Glutamatergic neuron (in vitro differentiated cells): Measurements from ENCODE around the gene C1RL. TPM values are rescaled to one million over a fixed set of nuclear protein-coding genes. Genes with fewer than 3 reads are reported as not detected.

Experiments used
- total RNA-seq: library from RNA; stranded (reverse); fragmentation: NEBNext Ultra II Directional; extraction: Animal tissue kit (Norgen Biotek cat#: 25700); gene quantifications from one replicate; pipeline ENCODE4 v1.2.1, GENCODE V29; 2021; ENCODE audit not compliant: unreplicated experiment

The C1RL gene
- total RNA-seq, 1 donor from 2014 or later = 12.8 TPM

Other genes starting within 250 kb of the C1RL start
- gene TPI1, start 241.7 kb downstream of the C1RL start, total RNA-seq = 663 TPM
- 4.3 TPM for gene SPSB2, start 235.9 kb downstream of the C1RL start, total RNA-seq
- gene LRRC23, start 204.4 kb downstream of the C1RL start, total RNA-seq = 2.6 TPM
- 182 TPM for gene ENO2, start 194.6 kb downstream of the C1RL start, total RNA-seq
- gene ATN1, start 181.3 kb downstream of the C1RL start, total RNA-seq = 94.6 TPM
- gene RNU7-1, start 165.4 kb downstream of the C1RL start, total RNA-seq = not detected
- 184 TPM for gene C12orf57, start 165.2 kb downstream of the C1RL start, total RNA-seq
- gene PTPN6, start 157.9 kb downstream of the C1RL start, total RNA-seq = 3.8 TPM
- gene PHB2, start 138.6 kb downstream of the C1RL start, total RNA-seq = 200 TPM
- 24.2 TPM for gene EMG1, start 138.3 kb downstream of the C1RL start, total RNA-seq
- gene LPCAT3, start 90.7 kb downstream of the C1RL start, total RNA-seq = 53.3 TPM
- gene C1S, start 48.5 kb downstream of the C1RL start, total RNA-seq = 3.5 TPM
- gene C1R, start 16.8 kb downstream of the C1RL start, total RNA-seq = 1.0 TPM
- 1.2 TPM for gene RBP5, start 19.7 kb upstream of the C1RL start, total RNA-seq
- 113 TPM for gene CLSTN3, start 21.2 kb upstream of the C1RL start, total RNA-seq
- gene PEX5, start 80.5 kb upstream of the C1RL start, total RNA-seq = 71.0 TPM
- gene ACSM4, start 194.9 kb upstream of the C1RL start, total RNA-seq = not detected